WTC11 (cell line): ENCODE results near the gene CLTA.
"Not testable (repeated sequence)": the region's sequence is repeated elsewhere in the genome, so short reads cannot be mapped to it uniquely, and the experiment has no call there.

Source experiments
- CTCF ChIP-seq: fragments of 200-600 bp; IDR thresholded peaks from 2 replicates; pipeline ENCODE4 v1.8.0; 2022; ENCODE audit warnings: antibody characterized with exemption
- ETV6 ChIP-seq: sonication (generic); formaldehyde crosslinking; IDR thresholded peaks from 2 replicates; pipeline ENCODE4 v1.8.1; 2022; ENCODE audit warnings: mild to moderate bottlenecking, missing genetic modification reagents
- ZBTB21 ChIP-seq: sonication (generic); formaldehyde crosslinking; IDR thresholded peaks from 2 replicates; pipeline ENCODE4 v1.8.1; 2023; ENCODE audit warnings: mild to moderate bottlenecking, missing genetic modification reagents, borderline replicate concordance

DNA sequence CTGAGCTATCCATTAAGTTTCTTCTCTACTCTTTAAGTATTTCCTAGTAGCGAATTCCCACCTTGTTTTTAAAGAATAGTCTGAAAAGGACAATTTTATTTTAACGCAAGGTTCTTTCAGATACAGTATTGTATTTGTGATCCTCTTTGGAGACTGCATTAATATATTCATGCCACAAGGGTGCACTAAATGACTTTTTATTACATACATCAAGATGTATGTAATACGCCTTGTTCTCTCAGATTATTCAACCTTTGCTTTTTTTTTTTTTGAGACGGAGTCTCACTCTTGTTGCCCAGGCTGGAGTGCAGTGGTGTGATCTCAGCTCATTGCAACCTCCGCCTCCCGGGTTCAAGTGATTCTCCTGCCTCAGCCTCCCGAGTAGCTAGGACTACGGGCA is 57.3 kb downstream of the CLTA start:
- not testable (repeated sequence) for TF ChIP-seq CTCF; ZBTB21 (CRISPR knock-in tag); ETV6 (CRISPR knock-in tag)
